Body of pancreas (tissue), 4 donors: Measurements from ENCODE around the gene ASF1B. TPM values are rescaled to one million over a fixed set of nuclear protein-coding genes. Genes with fewer than 3 reads are reported as not detected.

Experiments
- ATAC-seq: fragments of 150-250 bp; one replicate; pipeline ENCODE4 v1.9.1; 2016
- DNase-seq, 4 donors: peaks; one replicate each; pipeline ENCODE4 v3.0.0-alpha.2; 2019
- H3K27ac ChIP-seq, 4 donors: fragments of 200-600 bp; sonication (generic); 1 replicate in 3 of 4; 2 replicates in 1 of 4; pipeline versions ENCODE4 v1.5.1 to v1.6.1; 2016 to 2019; ENCODE audit warnings: mild to moderate bottlenecking in 1 of 4, mixed read lengths in 1 of 4, moderate library complexity in 1 of 4
- H3K27me3 ChIP-seq, 2 donors: fragments of 200-600 bp; sonication (generic); one replicate each; pipeline ENCODE4 v1.6.0; 2016; ENCODE audit warnings: mild to moderate bottlenecking in 1 of 2
- H3K36me3 ChIP-seq, 2 donors: fragments of 200-600 bp; sonication (generic); replicated peaks in 1 of 2; 2 replicates each; pipeline ENCODE4 v1.5.1; 2016; ENCODE audit warnings: low read depth in 2 of 2; ENCODE audit not compliant: insufficient read depth in 1 of 2
- H3K4me1 ChIP-seq: fragments of 200-600 bp; sonication (generic); one replicate; pipeline ENCODE4 v1.6.0; 2016
- H3K4me3 ChIP-seq, 2 donors: fragments of 200-600 bp; sonication (generic); 1 replicate in 1 of 2; 2 replicates in 1 of 2; pipeline ENCODE4 v1.5.1; 2016 to 2019
- H3K9me3 ChIP-seq, 3 donors: fragments of 200-600 bp; sonication (generic); 1 replicate in 2 of 3; 2 replicates in 1 of 3; pipeline ENCODE4 v1.5.1; 2016
- CTCF ChIP-seq, 7 experiments: fragments of 450-650 bp in 4 of 7; fragments of 200-600 bp in 3 of 7; sonication (generic) in 3 of 7; IDR thresholded peaks; one replicate each; pipeline ENCODE4 v1.5.1; 2016 to 2019; ENCODE audit warnings: antibody characterized with exemption in 7 of 7
- POLR2A ChIP-seq, 3 donors: fragments of 450-650 bp; IDR thresholded peaks; one replicate each; pipeline ENCODE4 v1.6.1; 2016; ENCODE audit warnings: antibody characterized with exemption in 3 of 3, mild to moderate bottlenecking in 2 of 3
- WGBS, 2 donors: methylation state at CpG; one replicate each; pipeline ENCODE4 v1.1.5; 2017; 5-methylcytosine and 5-hydroxymethylcytosine counted together
- intact Hi-C: fragments of 100-400 bp; cut with DNase I; formaldehyde crosslinking; loops from one replicate; pipeline ENCODE4 v1.15.1; 2023
- total RNA-seq, 2 donors: library from RNA; depleted of rRNA; stranded (reverse); fragments of >200 nt; gene quantifications; one replicate each; pipeline ENCODE4 v1.1.0, GENCODE V29; 2016

ASF1B gene
- total RNA-seq, 2 donors from 2014 or later, result 0.26 to 1.6 TPM

GRCh38 chr19:14165990-14166830, 29.8 kb upstream of the ASF1B start:
- no peaks in the 10 kb centered on the region for H3K36me3 ChIP-seq
- TF ChIP-seq CTCF (IDR thresholded peaks at IDR 0.05), result no peak
- no peak for TF ChIP-seq POLR2A (IDR thresholded peaks at IDR 0.05)
- H3K27ac ChIP-seq, result no peak overlapping the region
- H3K4me3 ChIP-seq, result no peak overlapping the region
- DNase-seq (no peak), ATAC-seq (no peak)
- H3K9me3 ChIP-seq, result no peaks in the 10 kb centered on the region
- 74 to 84% methylated on average over 19 of the region's 20 CpGs for WGBS, 2 donors
- no peaks in the 10 kb centered on the region for H3K27me3 ChIP-seq
- intact Hi-C loops, result no loop called here
- no peaks in the 10 kb centered on the region for H3K4me1 ChIP-seq

- intact Hi-C loops, result no loop called here
- ATAC-seq (no peak), DNase-seq (no peak)
- Histone ChIP-seq H3K4me3 (no peak overlapping the region), H3K9me3 (no peaks in the 10 kb centered on the region), H3K4me1 (no peaks in the 10 kb centered on the region), H3K36me3 (no peaks in the 10 kb centered on the region), H3K27me3 (no peaks in the 10 kb centered on the region), H3K27ac (no peak overlapping the region)
- 83 to 91% methylated on average over 6 to 16 of the region's 16 CpGs for WGBS, 2 donors
- no peak for TF ChIP-seq POLR2A (IDR thresholded peaks at IDR 0.05)
- no peak for TF ChIP-seq CTCF (IDR thresholded peaks at IDR 0.05)
Measured at GRCh38 chr19:14164724-14165493, 28.5 kb upstream of the ASF1B start.

GRCh38 chr19:14164082-14164481, 27.7 kb upstream of the ASF1B start:
- DNase-seq (no peak), ATAC-seq (no peak)
- H3K9me3 ChIP-seq, result no peaks in the 10 kb centered on the region
- no peaks in the 10 kb centered on the region for H3K4me1 ChIP-seq
- no peak overlapping the region for H3K27ac ChIP-seq
- 73 to 87% methylated on average over 9 to 11 of the region's 11 CpGs for WGBS, 2 donors
- no peak for TF ChIP-seq POLR2A (IDR thresholded peaks at IDR 0.05)
- no peak for TF ChIP-seq CTCF (IDR thresholded peaks at IDR 0.05)
- H3K4me3 ChIP-seq, result no peak overlapping the region
- H3K27me3 ChIP-seq, result no peaks in the 10 kb centered on the region
- H3K36me3 ChIP-seq, result no peaks in the 10 kb centered on the region
- intact Hi-C loops, result no loop called here

GRCh38 chr19:14162871-14163297, 26.5 kb upstream of the ASF1B start:
- Histone ChIP-seq H3K4me1 (no peaks in the 10 kb centered on the region), H3K27ac (no peak overlapping the region), H3K36me3 (no peaks in the 10 kb centered on the region), H3K4me3 (no peak overlapping the region), H3K27me3 (no peaks in the 10 kb centered on the region), H3K9me3 (no peaks in the 10 kb centered on the region)
- 96 to 97% methylated on average over 38 of the region's 38 CpGs for WGBS, 2 donors
- DNase-seq (no peak), ATAC-seq (no peak)
- no peak for TF ChIP-seq CTCF (IDR thresholded peaks at IDR 0.05)
- no peak for TF ChIP-seq POLR2A (IDR thresholded peaks at IDR 0.05)
- intact Hi-C loops, result no loop called here
